NCI-H1417 treated with DMSO at 0.1 percent for 48 hours (cell line): Measurements from ENCODE around the gene DNAAF3.

Experiments
- DNase-seq: peaks from one replicate; lab custom pipeline; 2025; lab: John Stamatoyannopoulos, UW

The DNAAF3 gene

GRCh38 chr19:55153652-55154264, 12.7 kb downstream of the DNAAF3 start:
- DNase-seq: no peak

- DNase-seq: no peak
These were observed 14.4 kb downstream of the DNAAF3 start for GRCh38 chr19:55152017-55152416.

GRCh38 chr19:55149078-55150003, 17.1 kb downstream of the DNAAF3 start, which contains the start of gene TNNT1:
TSS of gene TNNT1 (minus strand) at chr19:55149206. CDS start at chr19:55147157, 2,049 bp downstream.
- DNase-seq: no peak

- DNase-seq: no peak
These were observed 18.7 kb downstream of the DNAAF3 start for GRCh38 chr19:55147545-55148251.

- DNase-seq: no peak
These were observed 19.6 kb downstream of the DNAAF3 start for GRCh38 chr19:55146705-55147273.

GRCh38 chr19:55146078-55146704, 20.2 kb downstream of the DNAAF3 start:
- DNase-seq: no peak

- no peak for DNase-seq
These were observed 21.2 kb downstream of the DNAAF3 start for GRCh38 chr19:55145232-55145631.

- no peak for DNase-seq
These were observed 24.7 kb downstream of the DNAAF3 start for GRCh38 chr19:55141696-55142095.

GRCh38 chr19:55137915-55138314, 28.5 kb downstream of the DNAAF3 start:
- no peak for DNase-seq

GRCh38 chr19:55136399-55137102, 29.9 kb downstream of the DNAAF3 start:
- DNase-seq: no peak

- no peak for DNase-seq
These were observed 31.7 kb downstream of the DNAAF3 start for GRCh38 chr19:55134736-55135135.

GRCh38 chr19:55133639-55134444, 32.6 kb downstream of the DNAAF3 start:
- DNase-seq: no peak

- no peak for DNase-seq
These were observed 33.8 kb downstream of the DNAAF3 start for GRCh38 chr19:55132453-55133129.

GRCh38 chr19:55131421-55131820, 35.0 kb downstream of the DNAAF3 start:
- DNase-seq: no peak

- no peak for DNase-seq
These were observed 47.4 kb downstream of the DNAAF3 start for GRCh38 chr19:55119053-55119452.

- no peak for DNase-seq
These were observed 47.9 kb downstream of the DNAAF3 start for GRCh38 chr19:55118401-55118991.

- DNase-seq: peak; percentile 86
These were observed 48.6 kb downstream of the DNAAF3 start for GRCh38 chr19:55117663-55118391.

- DNase-seq: no peak
These were observed 49.4 kb downstream of the DNAAF3 start, which contains the start of gene PPP1R12C for GRCh38 chr19:55116859-55117662. TSS of gene PPP1R12C (minus strand) at chr19:55117637. CDS start at chr19:55117543, 94 bp downstream.
